CD4-positive, alpha-beta memory T cell (primary cell): ENCODE results near the gene KCNV2. TPM values are rescaled to one million over a fixed set of nuclear protein-coding genes. Genes with fewer than 3 reads are reported as not detected.

Source experiments
- CTCF ChIA-PET: fragments of 350-600 bp; sonication (Branson Sonifier 250); formaldehyde crosslinking; loops from one replicate; lab custom pipeline; 2021; ENCODE audit warnings: inconsistent platforms; ENCODE audit not compliant: partially characterized antibody; lab: Charles Lee
- POLR2A ChIA-PET: fragments of 350-600 bp; sonication (Branson Sonifier 250); formaldehyde crosslinking; loops from one replicate; lab custom pipeline; 2021; ENCODE audit not compliant: partially characterized antibody; lab: Charles Lee
- DNase-seq, 5 donors: peaks; one replicate each; pipeline versions ENCODE4 v3.0.0 to v3.0.0-alpha.2; 2020 to 2022; ENCODE audit warnings: mixed read lengths in 1 of 5
- H3K27ac ChIP-seq: one replicate; pipeline ENCODE4 v1.7.0; 2013; ENCODE audit warnings: low read depth, low read length
- H3K27me3 ChIP-seq: 2 replicates; pipeline ENCODE4 v1.7.0; 2013; ENCODE audit warnings: mild to moderate bottlenecking, low read length, moderate library complexity; ENCODE audit not compliant: insufficient read depth
- H3K36me3 ChIP-seq: 2 replicates; pipeline ENCODE4 v1.7.0; 2013; ENCODE audit warnings: mild to moderate bottlenecking, low read length, moderate library complexity; ENCODE audit not compliant: insufficient read depth
- H3K4me1 ChIP-seq: 2 replicates; pipeline ENCODE4 v1.7.0; 2013; ENCODE audit warnings: mild to moderate bottlenecking, low read length, moderate library complexity; ENCODE audit not compliant: insufficient read depth
- H3K4me3 ChIP-seq, 2 donors: one replicate each; pipeline ENCODE4 v1.7.0; 2013; ENCODE audit warnings: low read length in 2 of 2, mild to moderate bottlenecking in 1 of 2
- H3K9me3 ChIP-seq, 2 donors: one replicate each; pipeline ENCODE4 v1.7.0; 2013; ENCODE audit warnings: low read length in 2 of 2, control low read depth in 1 of 2; ENCODE audit not compliant: control insufficient read depth in 1 of 2
- H3K27ac Mint-ChIP-seq, 7 donors: one replicate each; pipeline ENCODE4 v1.8.0; 2020 to 2021; ENCODE audit warnings: mixed read lengths in 7 of 7, mild to moderate bottlenecking in 6 of 7, inconsistent platforms in 3 of 7, moderate library complexity in 3 of 7
- H3K27me3 Mint-ChIP-seq, 2 donors: one replicate each; pipeline ENCODE4 v1.8.0; 2020 to 2021; ENCODE audit warnings: mixed read lengths in 2 of 2
- H3K36me3 Mint-ChIP-seq, 2 donors: one replicate each; pipeline ENCODE4 v1.8.0; 2020 to 2021; ENCODE audit warnings: mixed read lengths in 2 of 2, inconsistent platforms in 1 of 2, mild to moderate bottlenecking in 1 of 2
- H3K4me1 Mint-ChIP-seq, 4 donors: one replicate each; pipeline ENCODE4 v1.8.0; 2020 to 2021; ENCODE audit warnings: mixed read lengths in 4 of 4, mild to moderate bottlenecking in 1 of 4
- H3K4me3 Mint-ChIP-seq, 8 donors: one replicate each; pipeline ENCODE4 v1.8.0; 2020 to 2021; ENCODE audit warnings: mixed read lengths in 8 of 8, mild to moderate bottlenecking in 7 of 8, moderate library complexity in 6 of 8, inconsistent platforms in 3 of 8
- H3K9me3 Mint-ChIP-seq, 8 donors: one replicate each; pipeline ENCODE4 v1.8.0; 2020 to 2021; ENCODE audit warnings: mixed read lengths in 8 of 8, mild to moderate bottlenecking in 5 of 8, inconsistent platforms in 3 of 8, moderate library complexity in 1 of 8
- intact Hi-C: fragments of 100-400 bp; cut with micrococcal nuclease; formaldehyde crosslinking; loops from one replicate; pipeline ENCODE4 v1.15.1; 2023
- polyA plus RNA-seq, 2 donors: library from polyadenylated mRNA; unstranded; fragments of 300-500 nt; fragmentation: Illumina TruSeq; gene quantifications; one replicate each; pipeline ENCODE4 v1.2.3, GENCODE V29; 2021
- total RNA-seq, 2 experiments: library from RNA; stranded (reverse); gene quantifications; one replicate each; pipeline ENCODE4 v1.2.3, GENCODE V29; 2021

The KCNV2 gene
- total and polyA plus RNA-seq, 4 experiments from 2014 or later: not detected

GRCh38 chr9:2742214-2742613 is 24.9 kb downstream of the KCNV2 start:
- no peak overlapping the region for H3K27ac Mint-ChIP-seq
- no peaks in the 10 kb centered on the region for H3K4me1 ChIP-seq
- peaks cover 9 to 27% of the 10 kb centered on the region in 2 donors for H3K36me3 Mint-ChIP-seq
- H3K9me3 ChIP-seq: no peaks in the 10 kb centered on the region
- no peaks in the 10 kb centered on the region for H3K27me3 ChIP-seq
- peaks cover 0 to 2% (median 0%) of the 10 kb centered on the region in 4 donors for H3K4me1 Mint-ChIP-seq
- H3K9me3 Mint-ChIP-seq: no peaks in the 10 kb centered on the region
- intact Hi-C loops: no loop called here
- ChIA-PET CTCF (no interaction called here), POLR2A (no interaction called here)
- no peak for DNase-seq
- H3K27me3 Mint-ChIP-seq: no peaks in the 10 kb centered on the region
- H3K27ac ChIP-seq: no peak overlapping the region
- H3K36me3 ChIP-seq: no peaks in the 10 kb centered on the region
- H3K4me3 ChIP-seq: no peak overlapping the region
- no peak overlapping the region for H3K4me3 Mint-ChIP-seq

- H3K36me3 Mint-ChIP-seq: peaks cover 18 to 28% of the 10 kb centered on the region in 2 donors
- no peaks in the 10 kb centered on the region for H3K27me3 Mint-ChIP-seq
- peaks cover 0 to 2% (median 0%) of the 10 kb centered on the region in 4 donors for H3K4me1 Mint-ChIP-seq
- Histone ChIP-seq H3K9me3 (no peaks in the 10 kb centered on the region), H3K4me3 (no peak overlapping the region), H3K27ac (no peak overlapping the region), H3K27me3 (no peaks in the 10 kb centered on the region), H3K36me3 (no peaks in the 10 kb centered on the region), H3K4me1 (no peaks in the 10 kb centered on the region)
- no peak overlapping the region for H3K4me3 Mint-ChIP-seq
- H3K27ac Mint-ChIP-seq: peak overlapping the region in 1 of 7 donors; percentile 54
- intact Hi-C loops: no loop called here
- no peak for DNase-seq
- CTCF ChIA-PET: interaction anchor here (0.8 kb wide), 1 partner anchor 16 kb away, joined by 3 read pairs; no protein-coding TSS in a partner anchor
- peaks cover 0 to 5% (median 0%) of the 10 kb centered on the region in 8 donors for H3K9me3 Mint-ChIP-seq
- POLR2A ChIA-PET: no interaction called here
Observed at GRCh38 chr9:2743937-2744529, 26.7 kb downstream of the KCNV2 start.

- intact Hi-C loops: no loop called here
- CTCF ChIA-PET: no interaction called here
- peaks cover 34 to 45% of the 10 kb centered on the region in 2 donors for H3K36me3 Mint-ChIP-seq
Observed at GRCh38 chr9:2745560-2746380, 28.5 kb downstream of the KCNV2 start.

GRCh38 chr9:2749485-2749884 is 32.2 kb downstream of the KCNV2 start:
- H3K4me3 ChIP-seq: no peak overlapping the region
- intact Hi-C loops: no loop called here
- Mint-ChIP-seq H3K27me3 (no peaks in the 10 kb centered on the region), H3K4me3 (no peak overlapping the region), H3K9me3 (peaks cover 2 to 23% (median 8%) of the 10 kb centered on the region in 8 donors), H3K36me3 (peaks cover 54 to 58% of the 10 kb centered on the region in 2 donors), H3K27ac (no peak overlapping the region), H3K4me1 (peaks cover 0 to 2% (median 0%) of the 10 kb centered on the region in 4 donors)
- no peak for DNase-seq
- ChIA-PET CTCF (no interaction called here), POLR2A (no interaction called here)
- H3K36me3 ChIP-seq: peaks cover 4% of the 10 kb centered on the region
- no peaks in the 10 kb centered on the region for H3K4me1 ChIP-seq
- no peaks in the 10 kb centered on the region for H3K9me3 ChIP-seq
- H3K27ac ChIP-seq: no peak overlapping the region
- no peaks in the 10 kb centered on the region for H3K27me3 ChIP-seq

More at GRCh38 chr9:2745560-2746380, 28.5 kb downstream of the KCNV2 start:
- Histone ChIP-seq H3K27ac (no peak overlapping the region), H3K9me3 (no peaks in the 10 kb centered on the region), H3K4me3 (no peak overlapping the region), H3K4me1 (no peaks in the 10 kb centered on the region), H3K36me3 (peaks cover 1% of the 10 kb centered on the region), H3K27me3 (no peaks in the 10 kb centered on the region)
- peak overlapping the region in 3 of 7 donors; percentile 11 to 57 (median 13) for H3K27ac Mint-ChIP-seq
- H3K27me3 Mint-ChIP-seq: no peaks in the 10 kb centered on the region
- peaks cover 0 to 2% (median 0%) of the 10 kb centered on the region in 4 donors for H3K4me1 Mint-ChIP-seq
- no peak for DNase-seq
- peaks cover 2 to 21% (median 4%) of the 10 kb centered on the region in 8 donors for H3K9me3 Mint-ChIP-seq
- POLR2A ChIA-PET: no interaction called here
- no peak overlapping the region for H3K4me3 Mint-ChIP-seq

GRCh38 chr9:2755285-2755684 is 38.0 kb downstream of the KCNV2 start:
- Mint-ChIP-seq H3K4me1 (no peaks in the 10 kb centered on the region), H3K4me3 (no peak overlapping the region), H3K27me3 (no peaks in the 10 kb centered on the region), H3K9me3 (peaks cover 2 to 7% (median 5%) of the 10 kb centered on the region in 8 donors), H3K36me3 (peaks cover 40 to 77% of the 10 kb centered on the region in 2 donors), H3K27ac (no peak overlapping the region)
- no peaks in the 10 kb centered on the region for H3K27me3 ChIP-seq
- ChIA-PET CTCF (no interaction called here), POLR2A (no interaction called here)
- H3K27ac ChIP-seq: no peak overlapping the region
- no peaks in the 10 kb centered on the region for H3K4me1 ChIP-seq
- H3K9me3 ChIP-seq: no peaks in the 10 kb centered on the region
- H3K36me3 ChIP-seq: peaks cover 4% of the 10 kb centered on the region
- intact Hi-C loops: no loop called here
- no peak overlapping the region for H3K4me3 ChIP-seq
- DNase-seq: no peak

- Histone ChIP-seq H3K4me1 (no peaks in the 10 kb centered on the region), H3K9me3 (no peaks in the 10 kb centered on the region), H3K36me3 (no peaks in the 10 kb centered on the region), H3K27me3 (no peaks in the 10 kb centered on the region), H3K27ac (no peak overlapping the region), H3K4me3 (no peak overlapping the region)
- H3K4me3 Mint-ChIP-seq: no peak overlapping the region
- DNase-seq: no peak
- intact Hi-C loops: no loop called here
- no peak overlapping the region for H3K27ac Mint-ChIP-seq
- H3K27me3 Mint-ChIP-seq: no peaks in the 10 kb centered on the region
- peaks cover 0 to 5% (median 2%) of the 10 kb centered on the region in 8 donors for H3K9me3 Mint-ChIP-seq
- CTCF ChIA-PET: no interaction called here
- H3K36me3 Mint-ChIP-seq: peaks cover 25 to 77% of the 10 kb centered on the region in 2 donors
- POLR2A ChIA-PET: no interaction called here
- H3K4me1 Mint-ChIP-seq: peaks cover 0 to 1% (median under 1%) of the 10 kb centered on the region in 4 donors
Observed at GRCh38 chr9:2758162-2758897, 41.0 kb downstream of the KCNV2 start.
